Loucy (cell line): ENCODE data around the gene KSR2.

Experiments
- H2AFZ ChIP-seq: fragments of 200-600 bp; sonication (generic); 2 replicates; pipeline ENCODE4 v1.6.0; 2016; ENCODE audit warnings: antibody characterized with exemption, mild to moderate bottlenecking, low read length, moderate library complexity
- H3F3A ChIP-seq: fragments of 200-600 bp; 2 replicates; pipeline ENCODE4 v1.6.0; 2016; ENCODE audit warnings: antibody characterized with exemption, low read depth, mild to moderate bottlenecking
- H3K27me3 ChIP-seq: fragments of 200-600 bp; sonication (generic); 2 replicates; pipeline ENCODE4 v1.6.1; 2014; ENCODE audit warnings: low read length, mild to moderate bottlenecking; ENCODE audit not compliant: insufficient read depth, poor library complexity, severe bottlenecking
- H3K36me3 ChIP-seq: fragments of 200-600 bp; sonication (generic); 2 replicates; pipeline ENCODE4 v1.6.1; 2016; ENCODE audit warnings: low read length; ENCODE audit not compliant: insufficient read depth
- H3K4me1 ChIP-seq: fragments of 200-600 bp; sonication (generic); 2 replicates; pipeline ENCODE4 v1.5.1; 2014; ENCODE audit warnings: low read length, mild to moderate bottlenecking; ENCODE audit not compliant: insufficient read depth, poor library complexity, severe bottlenecking
- H3K4me2 ChIP-seq: fragments of 200-600 bp; sonication (generic); 2 replicates; pipeline ENCODE4 v1.6.0; 2014; ENCODE audit warnings: antibody characterized with exemption, low read length, low read depth, mild to moderate bottlenecking; ENCODE audit not compliant: poor library complexity, severe bottlenecking
- H3K4me3 ChIP-seq: fragments of 200-600 bp; sonication (generic); 2 replicates; pipeline ENCODE4 v1.5.1; 2014; ENCODE audit warnings: low read length, mild to moderate bottlenecking, mixed read lengths; ENCODE audit not compliant: poor library complexity, severe bottlenecking
- H3K79me2 ChIP-seq: fragments of 200-600 bp; sonication (generic); 2 replicates; pipeline ENCODE4 v1.6.1; 2014; ENCODE audit warnings: low read length; ENCODE audit not compliant: insufficient read depth
- H3K9ac ChIP-seq: fragments of 200-600 bp; sonication (generic); 2 replicates; pipeline ENCODE4 v1.6.0; 2014; ENCODE audit warnings: mild to moderate bottlenecking, low read depth, low read length, moderate library complexity; ENCODE audit not compliant: poor library complexity, severe bottlenecking
- H3K9me2 ChIP-seq: fragments of 200-600 bp; sonication (generic); replicated peaks from 2 replicates; pipeline ENCODE4 v1.6.1; 2016; ENCODE audit warnings: low read depth, low read length, mixed read lengths
- H3K9me3 ChIP-seq: fragments of 200-600 bp; sonication (generic); 2 replicates; pipeline ENCODE4 v1.6.1; 2014; ENCODE audit warnings: mild to moderate bottlenecking, antibody characterized with exemption, low read length, low read depth; ENCODE audit not compliant: insufficient read depth
- H4K20me1 ChIP-seq: fragments of 200-600 bp; sonication (generic); 2 replicates; pipeline ENCODE4 v1.6.0; 2014; ENCODE audit warnings: antibody characterized with exemption, low read length, mild to moderate bottlenecking; ENCODE audit not compliant: insufficient read depth, poor library complexity, severe bottlenecking
- CTCF ChIP-seq: fragments of 200-600 bp; sonication (generic); conservative IDR thresholded peaks from 2 replicates; pipeline ENCODE4 v1.5.1; 2014; ENCODE audit warnings: mild to moderate bottlenecking, antibody characterized with exemption, low read length
- EZH2phosphoT487 ChIP-seq: fragments of 200-600 bp; IDR thresholded peaks from 2 replicates; pipeline ENCODE4 v1.6.1; 2018; ENCODE audit warnings: antibody characterized with exemption, mild to moderate bottlenecking, moderate library complexity, borderline replicate concordance

KSR2 gene

GRCh38 chr12:117724543-117724942, 244.2 kb downstream of the KSR2 start:
- no peak overlapping the region for H3K4me3 ChIP-seq
- no peaks in the 10 kb centered on the region for H3F3A ChIP-seq
- no peaks in the 10 kb centered on the region for H3K9me2 ChIP-seq
- H2AFZ ChIP-seq: no peak overlapping the region
- H3K4me1 ChIP-seq: no peaks in the 10 kb centered on the region
- H4K20me1 ChIP-seq: no peaks in the 10 kb centered on the region
- TF ChIP-seq CTCF (no peak), EZH2phosphoT487 (no peak)
- no peaks in the 10 kb centered on the region for H3K9me3 ChIP-seq
- no peaks in the 10 kb centered on the region for H3K27me3 ChIP-seq
- no peak overlapping the region for H3K9ac ChIP-seq
- H3K36me3 ChIP-seq: no peaks in the 10 kb centered on the region
- H3K79me2 ChIP-seq: no peaks in the 10 kb centered on the region
- H3K4me2 ChIP-seq: no peak overlapping the region

GRCh38 chr12:117718559-117718958, 250.2 kb downstream of the KSR2 start:
- Histone ChIP-seq H3K4me2 (no peak overlapping the region), H3K4me1 (no peaks in the 10 kb centered on the region)

GRCh38 chr12:117718141-117718540, 250.6 kb downstream of the KSR2 start:
- Histone ChIP-seq H4K20me1 (no peaks in the 10 kb centered on the region), H3K9me3 (no peaks in the 10 kb centered on the region), H2AFZ (no peak overlapping the region), H3K4me2 (no peak overlapping the region), H3K4me1 (no peaks in the 10 kb centered on the region), H3K4me3 (no peak overlapping the region), H3K36me3 (no peaks in the 10 kb centered on the region), H3F3A (no peaks in the 10 kb centered on the region), H3K9me2 (no peaks in the 10 kb centered on the region), H3K27me3 (no peaks in the 10 kb centered on the region), H3K9ac (no peak overlapping the region), H3K79me2 (no peaks in the 10 kb centered on the region)
- TF ChIP-seq CTCF (no peak), EZH2phosphoT487 (no peak)

More at GRCh38 chr12:117718559-117718958, 250.2 kb downstream of the KSR2 start:
- Histone ChIP-seq H3K9ac (no peak overlapping the region), H3K36me3 (no peaks in the 10 kb centered on the region), H3K27me3 (no peaks in the 10 kb centered on the region), H3K79me2 (no peaks in the 10 kb centered on the region), H3K9me3 (no peaks in the 10 kb centered on the region), H4K20me1 (no peaks in the 10 kb centered on the region), H3K4me3 (no peak overlapping the region), H3K9me2 (no peaks in the 10 kb centered on the region), H3F3A (no peaks in the 10 kb centered on the region), H2AFZ (no peak overlapping the region)
- no peak for TF ChIP-seq EZH2phosphoT487
- no peak for TF ChIP-seq CTCF
